Activated CD8-positive, alpha-beta memory T cell treated with anti-CD3 and anti-CD28 coated beads for 36 hours (primary cell): ENCODE measurements around the gene PHTF1. TPM values are rescaled to one million over a fixed set of nuclear protein-coding genes. Genes with fewer than 3 reads are reported as not detected.
"Not testable (repeated sequence)": the region's sequence is repeated elsewhere in the genome, so short reads cannot be mapped to it uniquely, and the experiment has no call there.

ENCODE experiments used
- CTCF ChIA-PET: fragments of 350-600 bp; sonication (Branson Sonifier 250); formaldehyde crosslinking; loops from one replicate; lab custom pipeline; 2021; ENCODE audit warnings: antibody characterized with exemption; lab: Charles Lee
- POLR2A ChIA-PET: fragments of 350-600 bp; sonication (Branson Sonifier 250); formaldehyde crosslinking; loops from one replicate; lab custom pipeline; 2021; ENCODE audit warnings: antibody characterized with exemption; lab: Charles Lee
- total RNA-seq, 2 experiments: library from RNA; stranded (reverse); gene quantifications; one replicate each; pipeline ENCODE4 v1.2.3, GENCODE V29; 2021

The PHTF1 gene
- total RNA-seq, 2 experiments from 2014 or later = 19.7 to 22.1 TPM

DNA sequence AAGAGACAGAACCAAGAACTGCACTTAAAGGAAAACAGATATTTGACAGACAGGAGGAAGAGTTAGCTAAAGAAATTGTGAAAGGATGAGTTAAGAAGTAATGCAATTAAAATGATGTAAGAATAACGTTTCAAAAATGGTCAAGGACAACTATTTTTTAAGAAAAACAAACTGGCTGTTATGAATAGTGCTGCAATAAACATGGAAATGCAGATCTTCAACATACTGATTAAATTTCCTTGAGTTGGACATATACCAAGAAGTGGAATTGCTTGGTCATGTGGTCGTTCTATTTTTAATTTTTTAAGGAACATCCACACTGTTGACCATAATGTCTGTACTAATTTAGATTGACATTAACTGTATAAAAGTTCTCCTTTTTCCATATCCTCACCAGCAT lies 23.1 kb upstream of the PHTF1 start:
- ChIA-PET CTCF (no interaction called here), POLR2A (no interaction called here)

DNA sequence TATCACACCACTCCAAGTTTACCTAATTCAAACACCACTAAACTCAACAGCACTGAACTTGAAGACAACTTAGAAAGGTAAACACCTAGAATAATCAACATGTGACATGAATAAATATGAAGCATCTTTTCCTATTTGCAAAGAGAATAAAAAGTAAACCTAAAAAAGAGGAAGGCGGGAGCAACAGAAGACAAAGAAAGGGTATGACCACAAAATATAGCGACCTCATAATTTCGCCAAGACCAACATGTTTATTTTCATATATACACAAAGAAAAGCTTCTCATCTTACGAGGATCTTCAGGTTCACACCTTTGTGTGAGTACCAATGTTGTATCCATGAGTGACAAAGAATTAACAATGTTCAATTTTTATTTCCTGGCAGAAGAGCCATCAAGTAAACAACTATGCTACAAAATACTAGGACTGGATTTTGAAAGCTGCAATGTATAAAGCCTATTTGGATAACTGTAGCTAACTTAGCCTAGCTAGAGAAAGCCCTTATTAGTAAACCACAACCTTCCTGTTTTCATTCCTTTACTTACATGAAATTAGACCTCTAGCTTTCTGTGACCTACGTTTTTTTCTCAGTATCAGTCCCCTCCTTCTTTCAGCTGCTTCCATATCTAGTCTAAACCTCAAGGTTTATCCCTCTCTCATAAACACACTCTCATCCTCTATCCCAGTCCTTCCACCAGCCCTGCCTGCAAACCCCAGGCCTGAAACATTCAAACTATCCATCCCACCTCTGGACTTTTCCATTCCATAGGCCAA lies 21.3 kb upstream of the PHTF1 start:
- ChIA-PET POLR2A (interaction anchor here (0.5 kb wide), 1 partner anchor 22 kb away, joined by 3 read pairs; no protein-coding TSS in a partner anchor), CTCF (interaction anchor here (0.6 kb wide), 1 partner anchor 134 kb away, joined by 4 read pairs; no protein-coding TSS in a partner anchor)

DNA sequence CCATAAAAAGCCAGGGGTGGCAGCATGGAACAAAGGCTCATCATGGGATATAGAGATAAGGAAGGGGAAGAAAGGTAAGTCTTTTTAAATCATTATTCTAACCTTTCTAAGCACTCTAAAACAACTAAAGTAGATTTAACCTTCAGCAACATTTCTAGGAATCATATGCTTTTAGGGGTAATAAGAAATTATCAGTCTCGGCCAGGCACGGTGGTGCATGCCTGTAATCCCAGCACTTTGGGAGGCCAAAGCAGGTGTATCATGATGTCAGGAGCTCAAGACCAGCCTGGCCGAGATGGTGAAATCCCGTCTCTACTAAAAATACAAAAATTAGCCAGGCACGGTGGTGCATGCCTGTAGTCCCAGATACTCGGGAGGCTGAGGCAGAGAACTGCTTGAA lies 20.3 kb upstream of the PHTF1 start:
- ChIA-PET POLR2A (no interaction called here), CTCF (no interaction called here)

GRCh38 chr1:113777561-113777960 lies 18.3 kb upstream of the PHTF1 start:
- CTCF ChIA-PET = interaction anchor here (0.7 kb wide), 1 partner anchor 828 kb away, joined by 3 read pairs; no protein-coding TSS in a partner anchor
- POLR2A ChIA-PET = no interaction called here

- ChIA-PET CTCF (no interaction called here), POLR2A (no interaction called here)
Observed at GRCh38 chr1:113770031-113770430, 10.7 kb upstream of the PHTF1 start.

DNA sequence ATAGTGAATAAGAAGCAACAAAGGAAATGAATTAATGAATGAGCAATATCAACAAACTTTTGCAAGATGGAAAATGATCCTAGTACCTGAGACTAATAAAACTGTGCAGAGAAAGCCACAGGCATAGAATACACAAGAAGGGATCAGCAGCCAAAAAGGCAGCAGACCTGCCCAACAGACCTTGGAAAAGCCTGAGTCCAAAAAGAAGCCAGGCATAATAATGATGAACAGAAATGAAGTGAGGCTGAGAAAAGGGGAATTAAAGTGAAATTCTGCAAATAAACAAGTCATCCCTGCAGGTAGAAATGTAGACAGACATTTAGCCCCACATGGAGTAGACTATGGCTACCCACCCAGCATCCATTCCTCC lies 10.3 kb upstream of the PHTF1 start:
- ChIA-PET CTCF (no interaction called here), POLR2A (no interaction called here)

- POLR2A ChIA-PET = interaction anchor here (1.2 kb wide), 1 partner anchor 18 kb away, joined by 3 read pairs; no protein-coding TSS in a partner anchor
- CTCF ChIA-PET = no interaction called here
Observed at GRCh38 chr1:113768916-113769600, 9.8 kb upstream of the PHTF1 start.

DNA sequence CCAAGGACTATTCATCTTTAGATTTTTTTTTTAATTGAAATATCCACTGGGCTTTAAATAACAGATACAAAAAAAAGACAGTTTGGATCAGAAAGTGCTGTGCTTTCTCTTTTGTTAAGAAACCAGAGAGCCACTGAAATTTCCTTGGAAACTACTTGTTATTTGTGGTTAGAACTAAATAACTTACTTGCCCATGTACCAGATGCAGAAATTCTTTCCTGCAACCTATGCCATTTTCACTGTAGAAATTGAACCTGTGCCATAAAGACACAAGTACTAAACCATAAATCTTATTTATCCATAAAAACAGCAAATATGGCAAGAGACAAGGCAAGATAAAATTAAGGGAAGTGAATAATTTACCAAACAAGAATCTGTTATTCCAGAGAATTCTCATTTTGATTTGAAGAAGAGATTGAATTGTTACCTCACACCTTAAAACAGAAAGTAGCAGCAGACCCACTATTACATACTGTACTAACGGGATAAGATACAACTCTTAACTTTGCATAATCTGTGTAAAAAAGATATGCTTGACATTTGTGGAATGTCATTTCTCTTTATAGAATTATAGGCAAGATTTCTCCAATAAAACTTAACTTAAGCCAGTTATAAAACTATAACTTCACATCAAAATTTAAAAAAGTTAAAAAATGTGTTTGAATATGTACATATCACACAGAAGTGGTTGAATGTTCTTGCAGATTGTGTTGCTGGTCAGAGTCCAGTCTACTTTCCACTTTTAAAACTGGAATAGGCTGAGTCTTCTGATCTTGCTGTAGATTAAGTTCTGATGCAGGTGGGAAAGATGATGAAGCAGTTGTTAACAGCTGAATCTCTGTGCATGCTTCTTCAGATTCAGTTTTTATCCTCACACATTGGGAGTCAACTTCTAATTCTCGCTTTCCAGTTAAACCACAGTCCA lies 6.3 kb upstream of the PHTF1 start:
- CTCF ChIA-PET = no interaction called here
- POLR2A ChIA-PET = no interaction called here

- CTCF ChIA-PET = no interaction called here
- POLR2A ChIA-PET = no interaction called here
Observed at GRCh38 chr1:113763661-113764060, 4.4 kb upstream of the PHTF1 start.

- ChIA-PET CTCF (no interaction called here), POLR2A (no interaction called here)
Observed at GRCh38 chr1:113761937-113762336, 2.7 kb upstream of the PHTF1 start.

- CTCF ChIA-PET = interaction anchor here (0.7 to 1.3 kb wide), 6 partner anchors 24 to 503 kb away, joined by 3 to 4 read pairs (median 3); partner anchors contain the start of gene RSBN1
- POLR2A ChIA-PET = interaction anchor here (0.7 to 1.7 kb wide), 5 partner anchors 33 to 170 kb away, joined by 3 to 18 read pairs (median 7); partner anchors contain the start of gene RSBN1
Observed at GRCh38 chr1:113760102-113761080, 1.1 kb upstream of the PHTF1 start.

DNA sequence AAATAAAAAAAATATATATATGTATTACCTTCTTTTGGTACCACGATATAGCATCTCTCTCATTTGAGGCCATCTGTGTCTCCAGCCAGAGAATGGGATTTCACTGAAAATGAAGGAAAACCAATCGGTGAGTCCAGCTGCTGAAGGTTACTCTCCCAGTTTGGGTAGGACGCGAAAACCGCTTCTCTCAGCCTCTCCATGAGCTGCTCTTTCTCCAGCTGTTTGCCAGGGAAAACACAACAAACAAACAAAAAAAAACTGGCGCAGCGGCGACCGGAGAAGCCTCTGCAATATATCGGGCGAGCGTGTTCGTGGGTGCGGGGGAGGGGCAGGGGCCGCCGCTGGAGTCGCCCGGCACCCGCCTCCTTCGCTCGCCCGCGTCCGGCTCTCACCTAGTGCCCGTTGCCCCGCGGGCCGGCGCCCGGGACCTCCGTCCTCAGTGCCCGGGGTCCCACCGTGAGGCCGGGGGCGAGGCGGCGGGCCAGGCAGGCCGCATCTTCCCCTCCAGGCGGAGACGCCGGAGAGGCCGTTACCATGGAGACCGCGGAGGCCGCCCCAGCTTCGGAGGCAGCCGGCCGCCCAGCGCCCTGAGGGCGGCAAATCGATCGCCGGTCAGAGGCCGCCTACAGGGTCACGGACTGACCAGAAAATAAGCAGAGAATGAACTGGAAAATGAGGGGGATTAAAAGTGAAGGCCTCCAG lies 504 bp downstream of the PHTF1 start:
- ChIA-PET CTCF (interaction anchor here (0.8 to 1.5 kb wide), 6 partner anchors 11 to 1364 kb away, joined by 3 to 5 read pairs (median 4); partner anchors contain the start of gene RSBN1), POLR2A (interaction anchor here (0.6 to 1.7 kb wide), 8 partner anchors 11 to 205 kb away, joined by 3 to 10 read pairs (median 6); partner anchors contain the start of gene RSBN1)

DNA sequence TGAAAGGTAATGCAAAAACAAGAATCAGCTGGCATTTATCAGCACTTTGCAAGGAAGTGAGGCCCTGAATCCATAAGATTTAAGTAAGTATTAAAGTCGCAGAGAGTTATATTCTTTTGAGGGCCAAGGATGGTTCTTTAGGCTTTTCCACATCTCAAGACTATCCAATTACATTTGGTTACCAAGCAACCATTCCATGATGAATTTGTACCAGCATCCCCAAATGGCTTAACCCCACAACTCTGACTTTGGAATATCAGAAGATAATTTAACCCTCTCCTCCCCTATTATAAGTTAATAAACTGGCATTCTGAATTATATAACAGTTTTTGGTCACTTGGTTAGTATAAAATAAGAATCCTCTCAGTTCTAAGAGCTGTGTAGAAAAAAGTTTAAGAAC lies 2.8 kb downstream of the PHTF1 start:
- CTCF ChIA-PET = no interaction called here
- POLR2A ChIA-PET = no interaction called here

GRCh38 chr1:113753333-113753732 lies 6.0 kb downstream of the PHTF1 start:
- CTCF ChIA-PET = interaction anchor here (0.5 to 0.6 kb wide), 2 partner anchors 60 to 387 kb away, joined by 3 to 5 read pairs; no protein-coding TSS in a partner anchor
- POLR2A ChIA-PET = not testable (repeated sequence)

- ChIA-PET CTCF (no interaction called here), POLR2A (no interaction called here)
Observed at GRCh38 chr1:113751516-113751915, 7.8 kb downstream of the PHTF1 start.

- POLR2A ChIA-PET = no interaction called here
- CTCF ChIA-PET = no interaction called here
Observed at GRCh38 chr1:113751114-113751513, 8.2 kb downstream of the PHTF1 start.

DNA sequence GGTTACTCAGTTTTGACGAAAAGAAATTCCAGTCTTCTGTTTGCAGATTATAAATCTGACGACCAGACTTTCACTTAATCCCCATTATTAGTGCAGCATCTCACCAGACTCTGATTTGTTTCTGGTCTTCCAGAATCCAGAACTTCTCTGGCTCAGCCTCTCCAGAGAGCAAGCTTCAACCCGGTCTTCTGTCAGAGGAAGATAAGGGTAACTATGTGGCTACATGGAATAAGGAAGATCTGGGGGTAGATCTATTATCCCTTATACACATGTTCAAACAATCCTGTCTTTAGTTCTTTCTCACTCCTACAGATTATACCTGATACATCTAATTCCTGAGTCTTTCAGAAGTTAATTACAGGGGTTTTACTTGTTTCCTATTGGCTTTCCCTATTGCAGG lies 9.9 kb downstream of the PHTF1 start:
- CTCF ChIA-PET = no interaction called here

More for the DNA sequence above, 9.9 kb downstream of the PHTF1 start:
- POLR2A ChIA-PET = no interaction called here
